ENCODE data around the gene FAM234B. TPM values are rescaled to one million over a fixed set of nuclear protein-coding genes. Genes with fewer than 3 reads are reported as not detected.

FAM234B gene
- total RNA-seq, 1 experiment from 2014 or later, result 7.5 TPM

GRCh38 chr12:13074396-13075117 lies 30.4 kb downstream of the FAM234B start:
- CTCF ChIA-PET, result interaction anchor here (0.6 kb wide), 1 partner anchor 227 kb away, joined by 7 read pairs; no protein-coding TSS in a partner anchor
- Histone ChIP-seq H4K20me1 (ENCODE audit: insufficient read depth) (no peaks in the 10 kb centered on the region), H3K4me2 (no peak overlapping the region), H3K27me3 (ENCODE audit: insufficient read depth, low read depth) (no peaks in the 10 kb centered on the region), H3K9me3 (ENCODE audit: insufficient read depth, low read depth) (no peaks in the 10 kb centered on the region; the same call in 1 of the 2 replicates), H3K27ac (no peak overlapping the region), H3K79me2 (ENCODE audit: low read depth) (no peaks in the 10 kb centered on the region), H3K9me2 (ENCODE audit: insufficient read depth) (no peaks in the 10 kb centered on the region), H3F3A (ENCODE audit: insufficient read depth, low read depth) (no peaks in the 10 kb centered on the region), H2AFZ (no peak overlapping the region), H3K36me3 (ENCODE audit: low read depth) (no peaks in the 10 kb centered on the region), H3K4me3 (no peak overlapping the region), H3K4me1 (replicated peaks; ENCODE audit: insufficient read depth) (no peaks in the 10 kb centered on the region)
- no TSS peak for BruUV-seq (replicated peaks)
- no peak for TF ChIP-seq CTCF (conservative IDR thresholded peaks at IDR 0.05)
- no peak for TF ChIP-seq EZH2 (IDR thresholded peaks at IDR 0.05; ENCODE audit: low read depth)
- no peak for DNase-seq
- POLR2A ChIA-PET (ENCODE audit: unreplicated experiment), result interaction anchor here (0.5 kb wide), 1 partner anchor 54 kb away, joined by 6 read pairs; no protein-coding TSS in a partner anchor
- intact Hi-C loops (cut with micrococcal nuclease; ENCODE audit: unreplicated experiment), result no loop called here

GRCh38 chr12:13075118-13075480 lies 30.9 kb downstream of the FAM234B start:
- H3F3A ChIP-seq (ENCODE audit: insufficient read depth, low read depth), result no peaks in the 10 kb centered on the region
- no peak overlapping the region for H2AFZ ChIP-seq
- TF ChIP-seq EZH2 (IDR thresholded peaks at IDR 0.05; ENCODE audit: low read depth) (no peak), CTCF (conservative IDR thresholded peaks at IDR 0.05) (no peak)
- H3K79me2 ChIP-seq (ENCODE audit: low read depth), result no peaks in the 10 kb centered on the region
- H4K20me1 ChIP-seq (ENCODE audit: insufficient read depth), result no peaks in the 10 kb centered on the region
- no peak overlapping the region for H3K4me2 ChIP-seq
- no TSS peak for BruUV-seq (replicated peaks)
- H3K9me3 ChIP-seq (ENCODE audit: insufficient read depth, low read depth), result no peaks in the 10 kb centered on the region; the same call in 1 of the 2 replicates
- CTCF ChIA-PET, result interaction anchor here (0.6 kb wide), 1 partner anchor 227 kb away, joined by 7 read pairs; no protein-coding TSS in a partner anchor
- POLR2A ChIA-PET (ENCODE audit: unreplicated experiment), result interaction anchor here (0.5 kb wide), 1 partner anchor 53 kb away, joined by 6 read pairs; no protein-coding TSS in a partner anchor
- H3K27ac ChIP-seq, result no peak overlapping the region
- no peaks in the 10 kb centered on the region for H3K36me3 ChIP-seq (ENCODE audit: low read depth)
- intact Hi-C loops (cut with micrococcal nuclease; ENCODE audit: unreplicated experiment), result no loop called here
- H3K9me2 ChIP-seq (ENCODE audit: insufficient read depth), result no peaks in the 10 kb centered on the region
- H3K27me3 ChIP-seq (ENCODE audit: insufficient read depth, low read depth), result no peaks in the 10 kb centered on the region
- no peaks in the 10 kb centered on the region for H3K4me1 ChIP-seq (replicated peaks; ENCODE audit: insufficient read depth)
- DNase-seq, result no peak
- no peak overlapping the region for H3K4me3 ChIP-seq

- Histone ChIP-seq H3K9me3 (ENCODE audit: insufficient read depth, low read depth) (no peaks in the 10 kb centered on the region; the same call in 1 of the 2 replicates), H3K36me3 (ENCODE audit: low read depth) (no peaks in the 10 kb centered on the region), H3K27me3 (ENCODE audit: insufficient read depth, low read depth) (no peaks in the 10 kb centered on the region), H3K9me2 (ENCODE audit: insufficient read depth) (no peaks in the 10 kb centered on the region), H3K27ac (no peak overlapping the region), H3K4me3 (no peak overlapping the region), H4K20me1 (ENCODE audit: insufficient read depth) (no peaks in the 10 kb centered on the region), H3K79me2 (ENCODE audit: low read depth) (no peaks in the 10 kb centered on the region), H3F3A (ENCODE audit: insufficient read depth, low read depth) (no peaks in the 10 kb centered on the region), H3K4me1 (replicated peaks; ENCODE audit: insufficient read depth) (no peaks in the 10 kb centered on the region), H2AFZ (no peak overlapping the region), H3K4me2 (no peak overlapping the region)
- POLR2A ChIA-PET (ENCODE audit: unreplicated experiment), result no interaction called here
- CTCF ChIA-PET, result interaction anchor here (0.7 kb wide), 1 partner anchor 135 kb away, joined by 8 read pairs; no protein-coding TSS in a partner anchor
- TF ChIP-seq EZH2 (IDR thresholded peaks at IDR 0.05; ENCODE audit: low read depth), result no peak
- TF ChIP-seq CTCF (conservative IDR thresholded peaks at IDR 0.05), result no peak
- intact Hi-C loops (cut with micrococcal nuclease; ENCODE audit: unreplicated experiment), result no loop called here
- BruUV-seq (replicated peaks), result no TSS peak
- DNase-seq, result no peak
These were observed 31.8 kb downstream of the FAM234B start for GRCh38 chr12:13075786-13076570.
